COLO668 (cell line): ENCODE results near the gene GLG1.

Experiments used
- DNase-seq: peaks from one replicate; lab custom pipeline; 2025; ENCODE audit not compliant: unreplicated experiment; lab: John Stamatoyannopoulos, UW

Gene GLG1

DNA sequence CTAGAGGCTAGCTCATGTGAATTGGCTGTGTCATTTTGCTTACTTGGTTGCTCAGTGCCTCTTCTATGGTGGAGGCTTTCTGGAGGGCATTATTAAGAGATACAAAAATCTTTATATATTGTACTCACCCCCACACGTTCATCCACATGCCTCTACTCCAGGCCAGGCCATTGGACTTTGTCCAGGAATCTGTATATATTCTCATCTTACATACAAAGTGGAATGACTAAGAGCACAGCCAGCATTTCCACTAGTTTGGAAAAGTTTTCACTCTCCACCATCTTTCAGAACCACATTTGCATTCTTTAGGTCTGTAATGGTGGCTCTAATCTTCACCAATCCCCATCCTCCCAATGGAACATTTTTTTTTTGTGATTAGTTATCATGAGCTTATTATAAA lies 4.8 kb upstream of the GLG1 start:
- DNase-seq: no peak

DNA sequence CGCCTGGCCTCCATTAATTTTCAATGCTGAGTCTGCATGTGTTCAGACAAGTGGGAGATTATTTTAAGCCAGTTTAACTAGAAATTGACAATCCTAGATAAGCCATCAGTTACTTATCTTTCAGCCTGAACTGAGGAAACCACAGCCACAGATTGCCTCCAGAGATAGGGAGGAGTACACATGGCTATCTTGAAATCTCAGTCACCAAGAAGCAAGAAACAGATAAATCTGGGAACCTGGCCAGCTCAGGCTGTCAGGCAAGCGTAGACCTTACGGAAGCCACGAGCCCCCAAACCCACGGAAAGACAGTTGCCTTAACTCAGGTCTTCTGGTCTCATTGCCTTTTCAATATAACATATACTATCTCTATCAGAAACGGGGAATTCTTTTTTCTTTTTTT lies 2.0 kb upstream of the GLG1 start:
- DNase-seq: no peak

DNA sequence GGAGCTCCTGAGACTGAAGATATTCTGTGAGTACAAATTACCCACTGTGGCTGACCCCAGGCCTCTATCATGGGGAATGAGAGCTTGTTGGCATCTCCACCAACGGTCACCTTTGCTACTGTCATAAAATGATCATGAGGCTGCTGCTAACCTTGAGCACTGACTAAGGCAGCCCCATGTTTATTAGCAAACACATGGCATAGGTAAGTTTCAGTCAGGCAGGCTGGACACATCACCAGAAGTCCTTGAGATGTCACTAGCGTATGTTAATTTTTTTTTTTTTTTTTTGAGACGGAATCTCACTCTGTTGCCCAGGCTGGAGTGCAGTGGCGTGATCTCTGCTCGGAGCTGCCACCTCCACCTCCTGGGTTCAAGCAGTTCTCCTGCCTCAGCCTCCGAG lies 1.5 kb upstream of the GLG1 start:
- no peak for DNase-seq

DNA sequence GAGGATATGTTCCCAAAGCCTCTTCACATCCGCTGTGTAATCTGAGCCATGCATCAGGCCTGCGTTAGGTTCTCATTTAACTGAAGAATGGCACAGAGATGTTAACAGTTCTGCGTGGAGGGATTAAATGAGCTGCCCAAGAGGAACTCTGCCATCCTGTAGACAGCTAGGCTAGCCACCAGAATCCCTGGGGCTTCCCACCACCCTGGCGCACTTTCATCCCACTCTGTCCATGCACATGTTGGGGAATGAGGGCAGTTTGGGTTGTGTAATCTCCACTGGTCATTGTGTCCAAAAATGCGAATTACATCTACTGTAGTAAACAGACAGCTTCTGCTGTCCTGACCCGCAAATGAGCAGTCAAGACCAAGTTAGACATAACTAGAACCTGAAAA lies 1.0 kb upstream of the GLG1 start:
- DNase-seq: peak; percentile 18

DNA sequence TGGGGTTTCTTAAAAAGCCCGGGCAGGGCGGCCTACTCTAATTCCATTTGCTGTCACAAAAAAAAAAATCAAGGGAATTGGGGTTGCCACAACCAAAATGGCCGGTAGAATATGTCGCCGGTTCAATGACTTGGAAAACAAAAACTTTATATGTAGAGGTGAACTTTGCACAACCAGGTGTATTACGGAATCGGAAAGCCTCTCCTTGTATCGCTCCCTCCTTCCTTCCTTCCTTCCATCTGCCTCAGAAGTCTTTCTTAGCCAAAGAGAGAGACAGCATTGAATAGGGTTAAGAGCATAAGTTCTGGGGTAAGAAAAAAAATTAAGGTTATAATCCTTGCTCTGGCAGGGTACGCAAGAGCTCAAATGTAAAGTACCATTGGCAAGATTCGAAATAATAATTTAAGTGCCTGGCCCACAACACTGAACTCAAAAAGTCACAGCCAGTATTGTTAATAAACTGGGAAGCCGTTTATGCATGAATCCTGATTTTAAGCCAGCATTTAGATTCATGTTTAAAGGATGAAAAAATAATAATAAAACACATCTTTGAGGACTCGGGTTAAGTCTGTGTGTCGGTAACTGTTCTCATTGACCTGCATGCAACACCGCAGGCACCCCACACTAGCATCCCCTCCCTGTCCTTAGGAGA lies 522 bp upstream of the GLG1 start:
- no peak for DNase-seq

DNA sequence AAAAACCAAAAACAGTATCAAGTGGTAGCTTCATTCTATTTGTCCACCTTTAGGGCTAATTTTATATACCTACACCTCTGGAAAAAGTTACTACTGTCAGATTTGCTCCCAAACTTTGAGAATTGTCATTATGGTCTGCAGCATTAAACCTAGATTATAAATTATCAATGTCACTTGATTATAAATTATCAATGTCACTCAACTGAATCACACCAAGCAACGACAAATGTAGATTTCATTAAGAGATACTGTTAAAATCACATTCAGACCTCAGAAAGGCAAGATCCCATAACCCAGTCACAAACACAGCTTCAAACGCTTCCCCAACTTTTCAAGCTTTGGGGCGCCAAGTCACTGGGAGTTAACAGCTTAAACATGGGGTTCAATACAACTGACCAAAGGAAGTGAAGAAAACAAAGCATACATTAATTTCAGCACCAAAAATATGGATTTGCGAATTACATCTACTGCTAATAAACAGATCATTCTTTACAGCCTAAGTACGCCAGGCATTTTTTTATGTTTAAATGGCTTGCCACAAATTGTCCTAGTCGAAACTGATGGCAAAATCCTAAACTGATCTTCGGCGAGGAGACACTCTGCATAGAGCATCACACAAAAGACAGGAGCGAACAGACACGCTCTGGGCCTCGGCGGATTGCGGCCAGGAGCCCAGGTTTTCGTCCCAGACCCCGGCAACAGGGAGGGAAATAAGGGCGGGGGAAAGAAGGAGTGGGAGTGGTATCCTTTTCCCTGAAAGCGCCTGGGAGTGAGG lies 981 bp downstream of the GLG1 start:
- no peak for DNase-seq

DNA sequence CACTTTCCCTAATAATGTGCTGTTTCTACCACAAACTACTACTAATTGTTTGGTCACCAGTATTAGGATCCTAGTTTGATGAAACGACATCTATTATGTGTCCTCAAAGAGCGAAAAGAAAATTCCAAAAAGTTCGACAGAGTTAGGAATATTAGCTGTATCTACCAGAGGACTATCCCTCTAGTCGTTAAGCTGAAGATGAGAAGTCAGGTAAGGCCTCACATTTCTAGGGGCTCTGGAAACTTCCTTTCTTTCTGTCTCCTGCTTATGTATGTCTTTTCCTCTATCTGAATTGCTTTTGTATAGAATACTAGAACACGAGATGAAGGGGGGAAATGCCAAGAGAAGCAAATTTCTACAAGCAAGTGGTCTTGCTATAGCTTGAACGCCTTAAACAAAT lies 1.6 kb downstream of the GLG1 start:
- no peak for DNase-seq

DNA sequence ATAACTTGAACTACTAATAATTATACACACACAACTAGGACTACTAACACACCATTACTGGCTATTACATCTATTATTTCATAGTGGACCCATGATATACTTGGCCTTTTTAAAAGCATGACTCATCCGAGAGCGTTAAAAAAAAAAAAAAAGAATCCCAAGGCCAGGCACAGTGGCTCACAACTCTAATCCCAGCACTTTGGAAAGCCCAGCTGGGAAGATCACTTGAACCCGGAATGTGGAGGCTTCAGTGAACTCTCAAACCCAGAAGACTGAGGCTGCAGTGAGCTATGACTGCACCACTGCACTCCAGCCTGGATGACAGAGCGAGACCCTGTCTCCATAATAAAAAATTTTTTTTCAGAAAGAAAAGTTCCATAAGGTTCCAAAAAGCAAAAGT lies 3.1 kb downstream of the GLG1 start:
- DNase-seq: no peak

DNA sequence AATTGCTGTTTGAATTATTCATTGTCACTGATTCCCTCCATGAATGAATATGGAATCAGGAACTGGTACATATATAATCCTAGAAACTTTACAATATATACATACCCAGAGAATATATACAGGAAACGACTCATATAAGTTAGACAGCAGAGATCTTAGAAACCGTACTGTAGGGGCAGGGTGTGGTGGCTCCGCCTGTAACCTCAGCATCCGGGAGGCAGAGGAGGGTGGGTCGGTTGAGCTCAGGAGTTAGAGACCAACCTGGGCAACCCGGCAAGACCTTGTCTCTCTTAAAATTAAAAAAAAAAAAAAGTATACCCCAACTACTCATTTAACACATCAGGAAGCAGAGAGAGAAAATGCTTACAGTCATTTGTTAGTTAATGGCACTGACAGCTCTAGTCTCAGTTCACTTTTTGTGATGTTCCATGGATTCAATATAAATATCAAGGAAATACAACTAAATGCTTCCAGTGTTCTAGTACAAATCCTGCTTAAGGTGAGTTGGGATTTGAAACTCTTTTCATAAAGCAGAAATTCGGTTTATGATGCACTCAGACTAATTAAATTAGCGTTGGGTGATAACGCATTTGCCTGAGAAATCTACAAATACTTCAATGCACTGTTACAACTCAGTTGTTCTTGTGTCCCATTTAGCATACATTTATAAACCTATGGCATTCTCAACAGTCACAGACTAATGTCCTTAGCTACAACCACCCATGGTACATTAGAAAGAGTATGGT lies 5.6 kb downstream of the GLG1 start:
- DNase-seq: no peak

DNA sequence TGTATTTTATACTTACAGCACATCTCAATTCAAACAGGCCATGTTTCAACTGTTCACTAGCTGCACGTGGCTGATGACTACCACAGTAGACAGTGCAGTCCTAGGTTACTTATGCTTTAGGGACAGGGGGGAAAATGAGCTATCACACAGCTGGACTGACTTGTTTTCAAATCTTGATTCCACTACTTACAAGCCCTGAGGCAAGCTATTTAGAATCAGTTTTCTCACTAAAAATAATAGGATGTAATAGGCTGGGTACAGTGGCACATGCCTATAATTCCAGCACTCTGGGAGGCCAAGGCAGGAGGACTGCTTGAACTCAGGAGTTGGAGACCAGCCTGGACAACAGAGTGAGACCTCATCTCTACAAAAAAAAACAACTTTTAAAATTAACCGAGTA lies 10.3 kb downstream of the GLG1 start:
- DNase-seq: no peak

DNA sequence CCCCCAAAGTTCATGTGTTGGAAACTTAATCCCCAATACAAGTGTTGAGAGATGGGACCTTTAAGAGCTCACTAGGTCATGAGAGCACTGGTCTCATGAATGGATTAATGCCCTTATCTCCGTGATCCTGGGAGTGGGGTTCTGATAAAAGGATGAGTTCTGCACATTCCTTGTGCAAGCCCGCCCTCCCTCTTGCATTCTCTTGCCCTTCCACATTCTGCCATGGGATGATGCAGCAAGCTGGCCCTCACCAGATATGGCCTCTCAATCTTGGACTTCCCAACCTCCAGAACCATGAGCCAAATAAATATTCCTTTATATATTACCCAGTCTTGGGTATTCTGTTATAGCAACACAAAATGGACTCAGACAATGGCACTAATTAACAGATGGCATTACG lies 14.1 kb downstream of the GLG1 start:
- no peak for DNase-seq

DNA sequence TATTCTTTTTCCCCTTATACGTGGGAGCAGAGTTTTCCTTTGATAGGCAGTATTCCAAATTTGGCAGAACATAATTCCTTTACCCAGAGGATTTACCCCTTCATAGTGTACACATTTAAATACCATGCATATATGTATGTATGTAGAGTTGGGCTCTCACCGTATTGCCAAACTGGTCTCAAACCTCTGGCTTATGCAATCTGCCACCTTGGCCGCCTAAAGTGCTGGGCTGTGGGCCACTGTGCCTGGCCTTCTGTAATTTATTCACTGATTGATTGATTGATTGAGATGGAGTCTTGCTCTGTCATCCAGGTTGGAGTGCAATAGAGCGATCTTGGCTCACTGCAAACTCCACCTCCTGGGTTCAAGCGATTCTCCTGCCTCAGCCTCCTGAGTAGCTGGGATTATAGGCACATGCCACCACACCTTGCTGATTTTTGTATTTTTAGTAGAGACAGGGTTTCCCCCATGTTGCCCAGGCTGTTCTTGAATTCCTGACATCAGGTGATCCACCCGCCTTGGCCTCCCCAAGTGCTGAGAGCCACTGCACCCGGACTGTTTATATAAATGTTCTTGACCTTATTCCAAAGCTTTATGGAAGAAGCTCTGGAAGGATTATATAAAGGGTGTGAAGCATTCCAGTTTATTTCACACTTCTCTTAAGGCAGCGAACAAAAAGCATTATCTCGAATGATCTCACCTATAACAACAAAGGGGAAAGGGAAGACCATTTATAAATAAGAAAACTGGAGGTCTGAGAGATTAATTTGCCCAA lies 14.9 kb downstream of the GLG1 start:
- DNase-seq: no peak

DNA sequence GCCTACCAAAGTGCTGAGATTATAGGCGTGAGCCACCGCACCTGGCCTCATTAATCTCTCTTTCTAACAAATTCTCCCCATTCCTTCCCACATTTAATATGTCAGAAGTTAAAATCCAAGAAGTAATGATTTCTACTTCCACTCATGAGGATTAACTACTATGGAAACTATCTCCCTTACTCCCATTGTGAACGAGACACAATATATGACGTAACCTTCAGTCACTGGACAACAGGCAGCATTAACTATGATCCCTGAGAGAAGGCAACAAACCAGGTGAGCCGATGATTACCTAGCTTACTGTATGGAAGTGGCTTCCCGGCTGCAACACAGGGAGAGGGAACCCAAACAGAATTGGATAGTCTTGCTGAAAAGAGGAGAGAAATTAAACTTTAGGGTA lies 20.0 kb downstream of the GLG1 start:
- no peak for DNase-seq

DNA sequence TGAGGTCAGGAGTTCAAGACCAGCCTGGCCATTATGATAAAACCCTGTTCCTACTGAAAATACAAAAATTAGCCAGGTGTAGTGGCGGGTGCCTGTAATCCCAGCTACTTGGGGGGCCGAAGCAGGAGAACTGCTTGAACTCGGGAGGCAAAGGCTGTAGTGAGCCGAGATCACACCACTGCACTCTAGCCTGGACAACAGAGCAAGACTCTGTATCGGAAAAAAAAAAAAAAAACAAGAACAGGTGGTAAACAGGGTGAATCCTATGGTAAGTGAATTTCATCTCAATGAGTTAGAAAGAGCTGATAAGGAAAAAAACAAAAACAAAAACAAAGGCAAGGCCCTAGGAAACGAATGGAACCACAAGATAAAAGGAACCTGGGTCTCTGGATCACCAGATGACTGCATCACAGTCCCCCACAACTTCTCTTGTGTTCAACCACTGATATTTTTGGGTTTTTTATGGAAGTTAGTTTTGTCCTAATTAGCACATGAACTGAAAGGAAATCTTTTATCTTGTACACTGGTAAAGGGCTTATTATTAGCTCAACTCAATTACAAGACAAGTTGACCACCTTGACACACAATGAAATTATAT lies 21.0 kb downstream of the GLG1 start:
- DNase-seq: no peak

DNA sequence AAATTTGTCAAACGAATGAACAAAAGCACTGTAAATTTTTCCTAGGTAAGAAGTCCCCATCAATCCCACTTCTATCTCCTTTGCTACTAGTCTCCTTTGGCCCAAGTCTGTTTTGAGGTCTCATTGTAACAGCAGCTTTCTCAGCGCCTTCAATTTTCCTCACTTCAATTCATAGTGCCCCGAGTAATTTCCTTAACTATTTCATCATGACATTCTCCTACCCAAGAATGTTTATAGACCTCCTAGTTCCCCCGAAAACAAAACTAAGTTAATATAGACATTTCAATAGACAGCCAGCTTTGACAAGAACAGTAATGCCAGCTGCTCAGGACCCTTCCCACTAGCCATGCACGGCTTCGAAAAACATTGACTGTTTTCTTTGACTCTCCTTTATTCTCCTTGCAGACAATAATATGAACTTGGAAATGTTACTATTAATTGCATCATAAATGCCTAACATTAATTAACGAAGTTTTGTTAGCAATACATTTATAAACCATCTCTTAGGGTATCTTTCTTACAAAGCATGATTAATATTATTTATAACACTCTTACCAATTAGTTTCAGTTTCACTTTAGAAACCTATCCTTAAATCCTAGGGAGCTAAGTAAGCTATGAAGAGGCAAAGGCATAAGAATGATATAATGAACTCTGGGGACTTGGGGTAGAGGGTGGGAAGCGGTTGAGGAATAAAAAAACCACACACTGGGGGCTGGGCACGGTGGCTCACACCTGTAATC lies 22.8 kb downstream of the GLG1 start:
- no peak for DNase-seq

DNA sequence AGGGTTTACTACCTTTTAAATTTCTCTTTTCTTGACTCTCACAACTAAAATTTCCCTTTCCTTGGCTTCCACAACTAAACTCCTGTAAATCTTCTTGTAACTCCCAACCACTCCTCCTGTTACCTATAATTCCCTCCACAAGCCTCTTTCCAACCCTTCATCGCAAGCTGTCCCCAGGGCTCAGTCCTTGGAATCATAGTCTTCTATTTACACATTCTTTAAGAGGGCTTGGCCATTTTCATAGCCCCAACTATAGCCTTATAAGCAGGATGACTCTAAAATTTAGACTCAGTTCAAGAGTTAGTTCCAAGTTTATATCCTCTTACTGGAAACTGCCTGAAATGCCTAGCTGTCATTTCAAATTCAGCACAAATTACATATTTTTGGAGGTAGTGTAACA lies 23.9 kb downstream of the GLG1 start:
- no peak for DNase-seq

DNA sequence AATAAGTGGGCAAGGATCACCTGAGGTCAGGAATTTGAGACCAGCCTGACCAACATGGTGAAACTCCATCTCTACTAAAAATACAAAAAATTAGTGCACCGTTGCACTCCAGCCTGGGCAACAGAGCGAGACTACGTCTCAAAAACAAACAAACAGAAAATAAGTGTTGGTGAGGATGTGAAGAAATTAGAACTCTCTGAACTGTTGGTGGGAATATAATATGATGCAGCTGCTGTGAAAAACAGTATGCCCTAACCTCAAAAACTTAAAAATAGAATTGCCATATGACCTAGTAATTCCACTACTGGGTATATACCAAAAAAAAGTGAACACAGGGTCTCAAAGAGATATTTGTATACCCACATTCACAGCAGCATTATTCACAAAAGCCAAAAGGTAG lies 26.1 kb downstream of the GLG1 start:
- DNase-seq: no peak

DNA sequence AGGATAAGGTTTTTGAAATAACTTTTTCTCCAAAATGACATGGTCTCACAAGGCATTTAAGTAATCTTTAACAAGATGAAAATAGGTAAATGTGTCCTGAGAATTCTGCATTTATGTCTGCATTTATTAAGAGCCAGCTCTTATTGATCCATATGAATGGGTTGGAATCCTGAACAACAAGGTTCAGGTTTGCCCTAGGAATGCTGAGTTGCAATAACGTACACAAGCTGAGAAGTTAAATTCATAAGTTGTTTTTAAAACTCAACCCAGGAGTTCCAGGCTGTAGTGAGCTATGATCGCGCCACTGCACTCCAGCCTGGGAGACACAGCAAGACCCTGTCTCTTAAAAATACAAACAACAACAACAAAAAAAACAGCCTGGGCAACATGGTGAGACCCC lies 28.1 kb downstream of the GLG1 start:
- no peak for DNase-seq

DNA sequence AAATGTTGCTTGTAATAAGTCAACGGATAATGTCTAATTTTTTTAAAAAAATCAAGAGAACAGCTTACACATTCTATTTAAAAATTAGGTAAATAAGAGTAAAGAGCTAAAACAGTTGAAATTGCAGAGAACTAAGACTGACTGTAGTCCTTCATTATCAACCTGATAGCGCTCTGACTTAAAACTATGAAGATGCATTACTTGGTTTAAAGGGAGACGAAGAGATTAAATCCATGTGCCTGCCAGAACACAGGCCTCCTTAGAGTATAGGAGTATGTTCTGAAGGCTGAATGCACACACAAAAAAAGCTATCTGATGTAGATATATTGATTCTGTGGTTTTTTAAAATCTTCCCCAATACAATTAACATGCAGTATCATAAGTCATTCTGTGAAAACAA lies 28.5 kb downstream of the GLG1 start:
- DNase-seq: no peak

DNA sequence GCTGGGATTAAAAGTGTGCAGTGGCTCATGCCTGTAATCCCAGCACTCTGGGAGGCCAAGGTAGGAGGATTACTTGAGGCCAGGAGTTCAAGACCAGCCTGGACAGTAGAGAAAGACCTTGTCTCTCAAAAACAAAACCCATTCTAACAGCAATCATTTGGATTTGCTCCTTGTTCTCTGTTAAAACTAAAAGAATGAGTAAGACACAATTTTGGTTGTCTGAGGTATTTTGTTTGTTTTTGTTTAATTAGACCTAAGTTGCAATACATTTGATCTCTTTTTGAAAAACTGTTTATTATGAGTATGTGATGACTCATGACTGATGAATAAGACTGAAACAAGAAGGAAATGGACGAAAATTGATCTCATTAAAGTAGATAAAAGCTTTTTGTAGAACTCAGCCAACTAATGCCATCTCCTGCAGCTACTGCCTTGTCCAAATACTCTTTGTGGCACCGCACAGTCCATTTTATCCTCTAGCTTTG lies 29.0 kb downstream of the GLG1 start:
- DNase-seq: no peak
